Testis (tissue), 3 donors: ENCODE data around the gene FSD1. TPM values are rescaled to one million over a fixed set of nuclear protein-coding genes. Genes with fewer than 3 reads are reported as not detected.

Experiments
- DNase-seq: peaks from one replicate; pipeline ENCODE4 v3.0.0-alpha.2; 2019
- H3K27ac ChIP-seq, 2 donors: fragments of 200-600 bp; sonication (generic); one replicate each; pipeline ENCODE4 v1.5.1; 2019
- H3K27me3 ChIP-seq: fragments of 200-600 bp; sonication (generic); one replicate; pipeline ENCODE4 v1.5.1; 2019
- H3K36me3 ChIP-seq: fragments of 200-600 bp; sonication (generic); one replicate; pipeline ENCODE4 v1.5.1; 2017; ENCODE audit warnings: low read depth; ENCODE audit errors: missing control alignments
- H3K4me1 ChIP-seq: fragments of 200-600 bp; sonication (generic); one replicate; pipeline ENCODE4 v1.5.1; 2019
- H3K4me3 ChIP-seq, 2 donors: fragments of 200-600 bp; sonication (generic); one replicate each; pipeline ENCODE4 v1.5.1; 2017 to 2019
- H3K9me3 ChIP-seq: fragments of 200-600 bp; sonication (generic); one replicate; pipeline ENCODE4 v1.5.1; 2017
- POLR2A ChIP-seq: fragments of 450-650 bp; IDR thresholded peaks from one replicate; pipeline ENCODE4 v1.6.1; 2017; ENCODE audit warnings: antibody characterized with exemption, mild to moderate bottlenecking, moderate library complexity
- WGBS, 2 donors: methylation state at CpG; one replicate each; pipeline ENCODE4 v1.1.5; 2018; 5-methylcytosine and 5-hydroxymethylcytosine counted together
- intact Hi-C: fragments of 100-400 bp; cut with DNase I; formaldehyde crosslinking; loops from one replicate; pipeline ENCODE4 v1.15.1; 2023; ENCODE audit warnings: low total_unique reads
- polyA plus RNA-seq: library from polyadenylated mRNA; stranded (reverse); fragments of 350-450 nt; fragmentation: Illumina TruSeq; extraction: RNeasy Lipid Tissue Mini Kit (QIAGEN cat#74804); gene quantifications from one replicate; pipeline ENCODE4 v1.2.3, GENCODE V29; 2014; ENCODE audit warnings: low read depth, low replicate concordance; ENCODE audit not compliant: insufficient read depth
- total RNA-seq, 2 donors: library from RNA; depleted of rRNA; stranded (reverse); fragments of >200 nt; gene quantifications; one replicate each; pipeline ENCODE4 v1.2.3, GENCODE V29; 2016
- TF ChIP-seq, protein P1 (sequence below), 3 experiments: fragments of 450-650 bp in 2 of 3; fragments of 200-600 bp in 1 of 3; sonication (generic) in 1 of 3; IDR thresholded peaks; one replicate each; pipeline ENCODE4 v1.5.1; 2016 to 2019; ENCODE audit warnings: antibody characterized with exemption in 3 of 3, mild to moderate bottlenecking in 2 of 3, moderate library complexity in 1 of 3

Gene FSD1
- total and polyA plus RNA-seq, 3 donors from 2014 or later, result 18.2 to 24.9 (median 24.1) TPM

DNA sequence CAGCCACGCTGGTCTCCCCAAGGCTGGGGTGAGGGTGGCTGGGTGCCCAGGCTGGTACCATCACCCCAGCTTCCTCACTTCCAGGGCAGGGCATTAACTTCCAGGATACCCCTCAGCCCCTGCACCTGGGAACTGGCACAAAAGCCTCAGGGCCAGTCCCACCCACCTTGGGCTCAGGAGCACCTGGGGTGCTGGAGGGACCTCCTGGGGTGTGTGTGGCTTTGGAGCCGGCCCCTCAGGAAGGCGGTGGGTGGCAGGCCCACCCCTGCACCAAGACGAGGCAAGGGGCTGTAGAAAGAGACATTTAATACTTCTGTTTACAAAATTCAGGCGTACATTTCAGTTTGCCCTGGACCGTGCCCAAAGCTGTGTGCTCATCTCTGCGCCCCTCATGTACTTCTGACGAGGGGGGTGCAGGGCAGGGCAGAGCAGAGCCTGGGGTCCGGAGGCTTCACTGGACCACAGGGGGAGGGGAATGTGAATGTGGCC is 55.7 kb downstream of the FSD1 start:
- Histone ChIP-seq H3K4me1 (peaks cover 23% of the 10 kb centered on the region), H3K27me3 (no peaks in the 10 kb centered on the region), H3K4me3 (no peak overlapping the region), H3K36me3 (no peaks in the 10 kb centered on the region), H3K27ac (peak overlapping the region; percentile 45 to 59), H3K9me3 (no peaks in the 10 kb centered on the region)
- no peak for TF ChIP-seq POLR2A
- TF ChIP-seq, protein P1, sequence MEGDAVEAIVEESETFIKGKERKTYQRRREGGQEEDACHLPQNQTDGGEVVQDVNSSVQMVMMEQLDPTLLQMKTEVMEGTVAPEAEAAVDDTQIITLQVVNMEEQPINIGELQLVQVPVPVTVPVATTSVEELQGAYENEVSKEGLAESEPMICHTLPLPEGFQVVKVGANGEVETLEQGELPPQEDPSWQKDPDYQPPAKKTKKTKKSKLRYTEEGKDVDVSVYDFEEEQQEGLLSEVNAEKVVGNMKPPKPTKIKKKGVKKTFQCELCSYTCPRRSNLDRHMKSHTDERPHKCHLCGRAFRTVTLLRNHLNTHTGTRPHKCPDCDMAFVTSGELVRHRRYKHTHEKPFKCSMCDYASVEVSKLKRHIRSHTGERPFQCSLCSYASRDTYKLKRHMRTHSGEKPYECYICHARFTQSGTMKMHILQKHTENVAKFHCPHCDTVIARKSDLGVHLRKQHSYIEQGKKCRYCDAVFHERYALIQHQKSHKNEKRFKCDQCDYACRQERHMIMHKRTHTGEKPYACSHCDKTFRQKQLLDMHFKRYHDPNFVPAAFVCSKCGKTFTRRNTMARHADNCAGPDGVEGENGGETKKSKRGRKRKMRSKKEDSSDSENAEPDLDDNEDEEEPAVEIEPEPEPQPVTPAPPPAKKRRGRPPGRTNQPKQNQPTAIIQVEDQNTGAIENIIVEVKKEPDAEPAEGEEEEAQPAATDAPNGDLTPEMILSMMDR (IDR thresholded peaks at IDR 0.05), result no peak
- intact Hi-C loops, result no loop called here
- 67 to 74% methylated on average over 8 to 9 of the region's 9 CpGs for WGBS, 2 donors
- DNase-seq, result no peak

DNA sequence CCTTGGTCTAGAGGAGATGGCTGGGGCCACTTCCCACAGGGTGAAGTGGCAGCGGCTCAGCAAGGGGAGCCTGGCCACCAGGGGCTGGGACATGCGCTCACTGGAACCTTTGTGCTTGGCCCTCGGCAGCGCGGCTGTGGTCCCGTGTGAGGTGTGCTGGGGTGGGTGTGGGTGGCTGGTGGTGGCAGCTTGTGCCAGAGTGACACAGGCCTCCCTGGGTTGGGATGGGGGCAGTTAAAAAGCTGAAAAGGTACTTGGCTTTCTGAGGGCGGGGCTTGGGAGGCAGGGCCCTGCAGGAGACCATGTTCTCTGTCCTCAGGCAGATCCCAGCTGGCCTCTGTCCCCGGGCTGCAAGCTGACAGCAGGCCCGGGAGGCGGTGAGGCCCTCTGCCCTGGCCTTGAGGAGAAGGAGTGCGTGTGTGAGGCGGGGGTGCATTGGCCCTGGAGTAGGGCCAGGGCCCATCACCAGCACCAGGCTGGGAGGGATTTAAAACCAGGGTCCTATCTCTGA is 56.3 kb downstream of the FSD1 start:
- intact Hi-C loops, result no loop called here
- peak overlapping the region; percentile 45 to 59 for H3K27ac ChIP-seq
- H3K4me3 ChIP-seq, result no peak overlapping the region
- 57 to 81% methylated on average over 4 to 12 of the region's 12 CpGs for WGBS, 2 donors
- H3K36me3 ChIP-seq, result no peaks in the 10 kb centered on the region
- DNase-seq, result peak; percentile 58
- no peak for TF ChIP-seq POLR2A
- TF ChIP-seq, protein P1 (IDR thresholded peaks at IDR 0.05), result no peak
- H3K9me3 ChIP-seq, result no peaks in the 10 kb centered on the region
- H3K4me1 ChIP-seq, result peaks cover 23% of the 10 kb centered on the region
- H3K27me3 ChIP-seq, result no peaks in the 10 kb centered on the region

DNA sequence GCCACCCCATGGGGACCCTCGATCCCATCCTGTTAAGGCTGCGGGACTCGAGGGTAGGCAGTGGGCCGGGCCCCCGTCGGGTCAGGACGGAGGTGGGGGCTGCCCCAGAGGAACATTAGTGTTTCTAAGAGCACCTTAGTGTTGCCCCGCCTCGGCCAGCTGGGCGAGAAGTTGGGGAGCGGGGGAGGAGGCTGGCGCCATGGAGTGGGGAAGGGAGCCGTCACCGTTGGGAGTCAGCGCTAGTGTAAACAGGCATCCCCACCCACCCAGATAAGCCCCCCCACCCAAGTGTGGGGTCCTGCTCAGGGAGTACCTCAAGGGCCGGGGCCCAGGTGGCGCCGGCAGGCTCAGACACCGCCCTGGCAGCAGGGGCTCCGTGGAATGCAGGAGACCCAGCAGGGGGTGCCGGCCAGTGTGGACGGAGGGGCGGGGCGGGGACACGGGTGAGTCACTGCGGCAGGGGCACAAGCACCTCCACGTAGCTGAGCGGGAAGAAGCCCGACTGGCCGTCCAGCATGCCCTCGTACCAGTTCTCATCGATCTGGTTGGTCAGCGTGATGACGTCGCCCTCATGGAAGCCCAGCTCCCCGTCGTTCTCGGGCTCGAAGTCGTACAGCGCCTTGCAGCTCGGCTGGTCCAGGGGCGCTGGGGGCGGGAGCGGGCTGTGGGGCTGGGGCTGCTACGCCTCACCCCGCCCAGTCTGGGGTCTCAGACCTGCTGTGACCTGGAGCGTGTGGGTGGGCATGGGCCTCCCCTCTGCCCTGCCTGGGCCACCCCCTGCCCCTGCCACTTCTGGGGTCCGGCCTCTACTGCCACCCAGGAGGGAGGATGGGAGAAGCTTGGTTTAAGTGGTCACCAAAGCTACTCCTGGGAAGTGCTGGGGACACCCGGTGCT is 57.0 kb downstream of the FSD1 start:
- Histone ChIP-seq H3K4me3 (no peak overlapping the region), H3K27me3 (no peaks in the 10 kb centered on the region), H3K36me3 (no peaks in the 10 kb centered on the region), H3K27ac (peak overlapping the region; percentile 45 to 59), H3K4me1 (peaks cover 23% of the 10 kb centered on the region), H3K9me3 (no peaks in the 10 kb centered on the region)
- no peak for TF ChIP-seq POLR2A
- TF ChIP-seq, protein P1 (IDR thresholded peaks at IDR 0.05), result no peak
- WGBS, 2 donors, result 80% methylated on average over 50 of the region's 50 CpGs; no CpG with 5 or more reads in 1 of the 2 donors
- intact Hi-C loops, result no loop called here
- no peak for DNase-seq

DNA sequence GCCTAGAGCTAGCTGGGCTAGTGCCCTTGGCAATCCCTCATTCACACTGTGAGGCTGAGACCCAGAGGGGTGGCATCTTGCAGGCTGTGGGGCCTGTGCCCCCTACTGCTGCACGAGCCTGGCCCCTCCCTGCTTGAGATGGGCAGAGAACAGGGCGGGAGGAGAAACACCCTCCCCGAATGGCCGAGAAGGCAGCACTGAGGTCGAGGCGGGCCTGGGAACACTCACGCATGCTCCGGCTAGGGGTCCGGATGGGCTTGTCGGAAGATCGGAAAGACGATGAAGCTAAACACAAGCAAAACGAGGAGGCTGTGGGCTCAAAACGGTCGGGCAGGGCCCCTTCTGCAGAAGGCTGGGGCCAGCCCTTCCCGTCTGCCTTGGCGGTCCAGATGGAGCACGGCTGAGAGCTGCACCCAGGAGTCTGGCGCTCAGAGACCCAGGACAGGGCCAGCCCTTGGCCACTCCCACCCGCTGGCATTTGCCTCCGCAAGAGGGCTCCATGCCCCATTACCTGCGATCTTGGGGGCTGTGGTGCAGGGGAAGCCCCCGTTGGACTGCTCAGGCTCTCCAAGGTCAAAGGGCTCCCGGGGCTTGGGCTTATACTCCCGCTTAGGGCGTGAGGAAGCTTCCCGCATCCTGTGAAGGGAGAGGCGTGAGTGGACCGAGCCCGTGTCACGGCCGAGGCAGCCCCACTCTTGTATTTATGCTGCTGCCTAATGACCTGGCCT is 57.9 kb downstream of the FSD1 start:
- Histone ChIP-seq H3K4me3 (no peak overlapping the region), H3K27ac (no peak overlapping the region), H3K9me3 (no peaks in the 10 kb centered on the region), H3K36me3 (no peaks in the 10 kb centered on the region), H3K27me3 (no peaks in the 10 kb centered on the region), H3K4me1 (peaks cover 23% of the 10 kb centered on the region)
- intact Hi-C loops, result no loop called here
- DNase-seq, result no peak
- 81 to 89% methylated on average over 21 to 29 of the region's 32 CpGs for WGBS, 2 donors
- TF ChIP-seq, protein P1 (IDR thresholded peaks at IDR 0.05), result no peak
- no peak for TF ChIP-seq POLR2A
